Endodermal cell (in vitro differentiated cells): Measurements from ENCODE around the gene MGME1. TPM values are rescaled to one million over a fixed set of nuclear protein-coding genes. Genes with fewer than 3 reads are reported as not detected.

Source experiments
- DNase-seq: peaks from one replicate; pipeline ENCODE4 v3.0.0-alpha.2; 2017
- H3K27ac ChIP-seq: 2 replicates; pipeline ENCODE4 v1.5.1; 2013; ENCODE audit warnings: mild to moderate bottlenecking, low read depth, low read length, moderate library complexity
- H3K27me3 ChIP-seq: 2 replicates; pipeline ENCODE4 v1.6.1; 2013; ENCODE audit warnings: mild to moderate bottlenecking, low read length, moderate library complexity; ENCODE audit not compliant: insufficient read depth, control insufficient read depth, poor library complexity, severe bottlenecking
- H3K36me3 ChIP-seq: 2 replicates; pipeline ENCODE4 v1.7.0; 2013; ENCODE audit warnings: mild to moderate bottlenecking, low read length, moderate library complexity; ENCODE audit not compliant: control insufficient read depth, insufficient read depth
- H3K4me1 ChIP-seq: one replicate; pipeline ENCODE4 v1.7.0; 2013; ENCODE audit warnings: low read length; ENCODE audit not compliant: control insufficient read depth, insufficient read depth
- H3K4me3 ChIP-seq: 2 replicates; pipeline ENCODE4 v1.5.1; 2013; ENCODE audit warnings: mild to moderate bottlenecking, low read length, moderate library complexity
- H3K9ac ChIP-seq: 2 replicates; pipeline ENCODE4 v1.6.1; 2013; ENCODE audit warnings: mild to moderate bottlenecking, low read length, moderate library complexity; ENCODE audit not compliant: poor library complexity, severe bottlenecking; ENCODE audit errors: extremely low read depth
- H3K9me3 ChIP-seq: 2 replicates; pipeline ENCODE4 v1.6.1; 2013; ENCODE audit warnings: mild to moderate bottlenecking, low read length, moderate library complexity; ENCODE audit not compliant: control insufficient read depth
- H3K27ac Mint-ChIP-seq: 2 replicates; pipeline ENCODE4 v1.8.0; 2020; ENCODE audit warnings: mixed read lengths
- H3K27me3 Mint-ChIP-seq: 2 replicates; pipeline ENCODE4 v1.8.0; 2021; ENCODE audit warnings: mild to moderate bottlenecking, mixed read lengths; ENCODE audit not compliant: insufficient read depth
- H3K36me3 Mint-ChIP-seq: 2 replicates; pipeline ENCODE4 v1.8.0; 2020; ENCODE audit warnings: low read depth, mixed read lengths
- H3K4me1 Mint-ChIP-seq: 2 replicates; pipeline ENCODE4 v1.8.0; 2020; ENCODE audit warnings: mixed read lengths
- H3K4me3 Mint-ChIP-seq: 2 replicates; pipeline ENCODE4 v1.8.0; 2020; ENCODE audit warnings: mild to moderate bottlenecking, moderate library complexity, mixed read lengths
- H3K9me3 Mint-ChIP-seq: 2 replicates; pipeline ENCODE4 v1.8.0; 2020; ENCODE audit warnings: mild to moderate bottlenecking, mixed read lengths
- CTCF ChIP-seq: fragments of 200-600 bp; sonication (generic); conservative IDR thresholded peaks from 2 replicates; pipeline ENCODE4 v1.5.0; 2021; ENCODE audit warnings: antibody characterized with exemption, mild to moderate bottlenecking
- WGBS, 2 experiments: methylation state at CpG; one replicate each; pipeline versions ENCODE4 v1.1.5 to v1.1.7; 2013; ENCODE audit warnings: missing lambda C conversion rate in 2 of 2, mixed read lengths in 1 of 2; ENCODE audit not compliant: insufficient coverage in 1 of 2, insufficient read length in 1 of 2; 5-methylcytosine and 5-hydroxymethylcytosine counted together
- total RNA-seq, 2 donors: library from RNA; stranded (reverse); fragmentation: NEBNext Ultra II Directional in 1 of 2; extraction: Animal tissue kit (Norgen Biotek cat#: 25700) in 1 of 2; gene quantifications; 2 replicates in 1 of 2; 3 replicates in 1 of 2; pipeline ENCODE4 v1.2.1, GENCODE V29; 2021

The MGME1 gene
- total RNA-seq, 2 donors from 2014 or later = 31.2 to 36.7 TPM

- H3K27me3 Mint-ChIP-seq = no peaks in the 10 kb centered on the region
- H3K36me3 Mint-ChIP-seq = peaks cover 28% of the 10 kb centered on the region
- peaks cover 14% of the 10 kb centered on the region for H3K4me1 Mint-ChIP-seq
- H3K9me3 ChIP-seq = no peaks in the 10 kb centered on the region
- peaks cover 49% of the 10 kb centered on the region for H3K36me3 ChIP-seq
- no peaks in the 10 kb centered on the region for H3K27me3 ChIP-seq
- no peak overlapping the region for H3K27ac Mint-ChIP-seq
- 92 to 94% methylated on average over 2 to 5 of the region's 7 CpGs for WGBS, 2 experiments
- no peak for DNase-seq
- H3K9me3 Mint-ChIP-seq = no peaks in the 10 kb centered on the region
- H3K4me1 ChIP-seq = no peaks in the 10 kb centered on the region
- H3K4me3 ChIP-seq = no peak overlapping the region
- no peak overlapping the region for H3K27ac ChIP-seq
- TF ChIP-seq CTCF = no peak
- H3K4me3 Mint-ChIP-seq = no peak overlapping the region
- H3K9ac ChIP-seq = no peak overlapping the region
These were observed 16.7 kb downstream of the MGME1 start for GRCh38 chr20:17985388-17986018.

GRCh38 chr20:17987988-17988387, 19.2 kb downstream of the MGME1 start:
- H3K4me1 ChIP-seq = no peaks in the 10 kb centered on the region
- no peak overlapping the region for H3K4me3 ChIP-seq
- H3K9me3 ChIP-seq = no peaks in the 10 kb centered on the region
- 97% methylated on average over 3 of the region's 3 CpGs; no CpG with 5 or more reads in 1 of the 2 experiments for WGBS, 2 experiments
- Mint-ChIP-seq H3K4me1 (peaks cover 11% of the 10 kb centered on the region), H3K27me3 (no peaks in the 10 kb centered on the region), H3K27ac (no peak overlapping the region), H3K4me3 (no peak overlapping the region), H3K36me3 (peaks cover 29% of the 10 kb centered on the region), H3K9me3 (no peaks in the 10 kb centered on the region)
- H3K27ac ChIP-seq = no peak overlapping the region
- no peak for TF ChIP-seq CTCF
- H3K36me3 ChIP-seq = peaks cover 45% of the 10 kb centered on the region
- DNase-seq = no peak
- no peaks in the 10 kb centered on the region for H3K27me3 ChIP-seq
- no peak overlapping the region for H3K9ac ChIP-seq

GRCh38 chr20:17990278-17990972, 21.6 kb downstream of the MGME1 start:
- WGBS, 2 experiments = 94 to 95% methylated on average over 3 to 9 of the region's 10 CpGs
- H3K27ac Mint-ChIP-seq = no peak overlapping the region
- no peak for DNase-seq
- H3K4me3 ChIP-seq = no peak overlapping the region
- no peak overlapping the region for H3K4me3 Mint-ChIP-seq
- no peak overlapping the region for H3K27ac ChIP-seq
- peaks cover 1% of the 10 kb centered on the region for H3K4me1 Mint-ChIP-seq
- peaks cover 27% of the 10 kb centered on the region for H3K36me3 Mint-ChIP-seq
- no peaks in the 10 kb centered on the region for H3K4me1 ChIP-seq
- H3K36me3 ChIP-seq = peaks cover 35% of the 10 kb centered on the region
- H3K9me3 ChIP-seq = no peaks in the 10 kb centered on the region
- H3K27me3 ChIP-seq = no peaks in the 10 kb centered on the region
- no peak for TF ChIP-seq CTCF
- no peaks in the 10 kb centered on the region for H3K9me3 Mint-ChIP-seq
- no peaks in the 10 kb centered on the region for H3K27me3 Mint-ChIP-seq
- H3K9ac ChIP-seq = no peak overlapping the region
